Muscle of back (tissue), 13 donors: ENCODE data around the gene PRPH. TPM values are rescaled to one million over a fixed set of nuclear protein-coding genes. Genes with fewer than 3 reads are reported as not detected.
"Not testable (repeated sequence)": the region's sequence is repeated elsewhere in the genome, so short reads cannot be mapped to it uniquely, and the experiment has no call there.

ENCODE experiments used
- DNase-seq, 3 donors: peaks; one replicate each; pipeline versions ENCODE4 v3.0.0 to v3.0.0-alpha.2; 2013
- long read RNA-seq, 9 donors: transcript quantifications; one replicate each; lab custom pipeline, GENCODE V29; 2026
- polyA plus RNA-seq, 10 donors: library from polyadenylated mRNA; unstranded; fragments of 120-200 nt; gene quantifications; one replicate each; pipeline ENCODE4 v1.2.1, GENCODE V29; 2013; ENCODE audit not compliant: insufficient read length in 10 of 10

Gene PRPH
- 1 to 10 TPM; 1.2 to 2.8 (median 1.4) TPM for polyA plus RNA-seq
- long read RNA-seq, donor 1 = 0 reads
- long read RNA-seq, donor 2 = 0 reads
- long read RNA-seq, donor 3 = 0 reads
- long read RNA-seq, donor 4 = 0 reads
- long read RNA-seq, donor 5 = 0 reads
- long read RNA-seq, donor 6 = 0 reads
- long read RNA-seq, donor 7 = 0 reads
- long read RNA-seq, donor 8 = 0 reads
- long read RNA-seq, donor 9 = 0 reads

- DNase-seq = peak in 1 of 3 donors; percentile 42
Measured at GRCh38 chr12:49295082-49295936, at the start of gene PRPH. Gene PRPH, plus strand, starts transcription at chr12:49295147. Its CDS starts 54 bp downstream, at chr12:49295201.

- no peak for DNase-seq
Measured at GRCh38 chr12:49251357-49251756, 43.6 kb upstream of the PRPH start.

- no peak for DNase-seq
Measured at GRCh38 chr12:49253033-49253623, 41.8 kb upstream of the PRPH start.

DNA sequence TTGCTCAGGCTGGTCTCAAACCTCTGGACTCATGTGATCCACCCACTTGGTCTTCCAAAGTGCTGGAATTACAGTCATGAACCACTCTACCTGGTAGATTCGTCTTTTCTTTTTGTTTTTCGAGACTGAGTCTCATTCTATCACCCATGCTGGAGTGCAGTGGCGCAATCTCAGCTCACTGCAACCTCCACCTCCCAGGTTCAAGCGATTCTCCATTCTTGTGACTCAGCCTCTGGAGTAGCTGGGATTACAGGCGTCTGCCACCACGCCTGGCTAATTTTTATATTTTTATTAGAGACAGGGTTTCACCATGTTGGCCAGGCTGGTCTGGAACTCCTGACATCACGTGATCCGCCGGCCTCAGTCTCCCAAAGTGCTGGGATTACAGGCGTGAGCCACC lies 39.5 kb upstream of the PRPH start:
- not testable (repeated sequence) for DNase-seq

DNA sequence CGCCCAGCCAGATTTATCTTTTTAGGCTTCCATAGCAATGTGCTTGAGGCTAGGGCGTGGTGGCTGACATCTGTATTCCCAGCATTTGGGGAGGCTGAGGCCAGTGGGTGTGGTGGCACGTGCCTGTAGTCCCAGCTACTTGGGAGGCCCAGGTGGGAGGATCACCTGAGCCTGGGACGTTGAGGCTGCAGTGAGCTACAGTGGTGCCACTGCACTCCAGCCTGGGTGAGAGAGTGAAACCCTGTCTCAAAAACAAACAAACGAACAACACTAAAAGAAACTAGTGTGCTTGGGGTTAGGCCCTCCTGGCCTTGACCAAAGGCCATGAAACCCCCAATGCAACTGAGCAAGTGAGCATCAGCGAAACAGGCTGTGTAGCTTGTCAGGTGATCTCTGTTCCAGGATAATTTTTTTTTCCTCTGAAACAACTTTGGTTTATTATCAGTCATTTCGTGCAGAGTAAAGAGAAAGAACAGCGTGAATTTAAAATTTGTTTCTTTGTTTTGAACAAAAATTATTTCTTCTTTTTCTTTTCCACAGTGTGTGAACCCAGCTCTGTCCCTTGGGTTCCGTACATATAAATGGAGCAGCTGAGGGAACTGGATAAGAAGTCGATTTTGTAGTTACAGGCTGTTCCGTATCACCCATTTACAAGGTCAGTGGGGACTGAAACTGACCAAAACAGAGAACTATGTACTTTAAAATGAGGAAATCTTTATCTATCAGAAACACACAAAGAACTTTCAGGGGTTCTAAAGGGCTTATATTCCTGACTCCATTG lies 38.9 kb upstream of the PRPH start:
- DNase-seq = no peak

DNA sequence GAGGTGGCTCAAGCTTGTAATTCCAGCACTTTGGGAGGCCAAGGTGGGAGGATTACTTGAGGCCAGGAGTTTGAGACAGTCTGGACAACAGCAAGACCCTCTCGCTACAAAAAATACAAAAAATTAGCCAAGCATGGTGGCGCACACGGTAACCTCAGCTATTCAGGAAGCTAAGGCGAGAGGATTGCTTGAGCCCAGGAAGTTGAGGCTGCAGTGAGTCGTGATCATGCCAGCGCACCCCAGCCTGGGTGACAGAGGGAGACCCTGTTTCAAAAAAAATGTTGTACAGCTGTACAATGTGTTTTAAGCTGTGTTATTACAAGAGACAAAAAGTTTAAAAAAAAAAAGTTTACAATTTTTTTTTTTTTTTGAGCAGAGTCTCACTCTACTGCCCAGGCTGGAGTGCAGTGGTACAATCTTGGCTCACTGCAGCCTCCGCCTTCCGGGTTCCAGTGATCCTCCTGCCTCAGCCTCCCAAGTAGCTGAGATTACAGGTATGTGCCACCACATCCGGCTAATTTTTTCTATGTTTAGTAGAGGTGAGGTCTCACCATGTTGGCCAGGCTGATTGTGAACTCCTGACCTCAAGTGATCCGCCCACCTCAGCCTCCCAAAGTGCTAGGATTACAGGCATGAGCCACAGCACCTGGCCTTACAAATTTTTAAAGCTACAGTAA lies 37.3 kb upstream of the PRPH start:
- not testable (repeated sequence) for DNase-seq

- no peak for DNase-seq
Measured at GRCh38 chr12:49259452-49259851, 35.5 kb upstream of the PRPH start.

GRCh38 chr12:49260166-49260565 lies 34.8 kb upstream of the PRPH start:
- peak; percentile 33 to 79 (median 65) for DNase-seq

DNA sequence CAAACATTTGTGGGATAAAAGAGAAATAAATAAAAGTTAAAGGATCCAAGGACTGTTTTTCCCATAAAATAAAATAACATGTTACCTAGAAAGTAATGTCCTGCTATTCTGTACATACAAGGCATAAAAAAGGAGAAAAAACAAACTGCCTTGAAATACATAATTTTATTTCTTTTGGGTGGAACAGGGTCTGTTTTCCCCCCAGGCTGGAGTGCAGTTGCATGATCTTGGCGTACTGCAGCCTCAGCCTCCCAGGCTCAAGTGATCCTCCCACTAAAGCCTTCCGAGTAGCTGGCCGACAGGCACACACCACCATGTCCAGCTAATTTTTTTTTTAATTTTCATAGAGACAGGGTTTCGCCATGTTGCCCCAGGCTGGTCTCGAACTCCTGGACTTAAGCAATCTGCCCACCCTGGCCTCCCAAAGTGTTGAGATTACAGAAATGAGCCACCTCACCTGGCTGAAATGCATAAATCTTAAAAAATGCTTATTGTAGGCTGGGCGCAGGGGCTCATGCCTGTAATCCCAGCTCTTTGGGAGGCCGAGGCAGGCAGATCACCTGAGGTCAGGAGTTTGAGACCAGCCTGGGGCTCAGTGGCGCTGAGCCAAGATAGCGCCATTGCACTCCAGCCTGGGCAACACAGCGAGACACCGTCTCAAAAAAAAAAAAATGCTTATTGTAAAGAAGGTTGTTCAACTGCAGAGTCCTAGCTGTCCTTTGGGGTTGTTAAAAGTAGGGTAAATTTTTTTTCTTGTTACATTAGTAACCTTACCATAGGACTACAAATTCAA lies 34.2 kb upstream of the PRPH start:
- DNase-seq = peak in 1 of 3 donors; percentile 57

GRCh38 chr12:49261721-49262120 lies 33.2 kb upstream of the PRPH start:
- peak in 1 of 3 donors; percentile 52 for DNase-seq

DNA sequence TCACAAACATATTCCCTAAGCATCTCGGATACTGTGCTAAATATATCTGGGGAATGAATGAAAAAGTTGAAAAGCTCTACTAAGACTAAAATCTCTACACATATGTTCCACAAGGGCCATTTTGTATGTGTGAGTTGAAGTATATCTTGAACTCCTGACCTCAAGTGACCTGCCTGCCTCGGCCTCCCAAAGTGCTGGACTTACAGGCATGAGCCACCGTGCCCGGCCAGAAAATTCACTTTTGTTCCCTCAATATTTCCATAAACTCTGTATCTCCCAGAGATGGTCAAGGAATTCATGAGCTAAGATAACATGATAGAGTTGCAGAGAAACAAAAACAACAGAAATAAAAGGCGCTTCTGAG lies 31.6 kb upstream of the PRPH start:
- no peak for DNase-seq

GRCh38 chr12:49264466-49264872 lies 30.5 kb upstream of the PRPH start:
- DNase-seq = no peak

DNA sequence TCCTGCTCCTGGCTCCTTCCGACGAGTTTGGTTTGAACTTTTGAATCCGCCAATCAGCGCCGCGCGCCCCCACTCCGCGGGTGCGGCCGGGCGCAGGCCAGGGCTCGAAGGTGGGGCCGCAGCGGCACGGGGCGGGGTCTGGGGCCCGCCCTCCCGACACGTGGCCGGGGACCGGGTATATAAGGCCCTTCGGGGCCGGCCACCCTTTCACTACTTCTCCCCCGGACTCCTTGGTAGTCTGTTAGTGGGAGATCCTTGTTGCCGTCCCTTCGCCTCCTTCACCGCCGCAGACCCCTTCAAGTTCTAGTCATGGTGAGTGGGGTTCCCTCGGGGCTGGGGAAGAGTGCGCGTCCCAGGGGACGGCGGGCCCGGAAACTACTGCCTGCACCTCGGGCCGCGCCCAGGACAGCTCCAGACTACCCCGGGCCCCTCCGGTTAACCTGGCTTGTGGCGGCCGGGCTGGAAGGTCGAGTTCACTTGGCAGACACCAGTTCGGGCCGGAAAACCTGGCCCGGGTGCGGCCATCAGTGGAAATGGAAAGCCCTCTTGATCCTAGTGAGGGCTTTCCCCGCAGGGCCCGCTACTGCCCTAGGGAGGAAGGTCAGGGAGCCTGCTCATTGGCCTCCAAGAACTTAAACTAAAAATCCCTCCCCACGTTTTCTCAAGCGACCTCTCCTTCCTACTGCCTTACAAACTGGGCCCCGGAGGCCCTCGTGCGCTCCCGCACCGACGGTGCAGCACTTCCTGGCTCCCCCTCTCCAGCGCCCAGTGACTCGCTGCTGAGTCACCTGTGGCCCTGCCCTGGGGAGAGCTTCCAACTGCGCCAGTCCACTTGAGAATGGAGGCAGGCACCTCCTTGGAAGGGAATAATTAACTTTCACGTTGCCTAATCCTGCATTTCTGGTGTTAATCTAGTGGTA lies 29.8 kb upstream of the PRPH start, which contains the start of gene TUBA1C:
TUBA1C (plus strand) TSS at position 210 of the 920 bp plus-strand sequence; CDS start at position 310, 100 bp downstream.
- DNase-seq = peak; percentile 92 to 95 (median 94)

DNA sequence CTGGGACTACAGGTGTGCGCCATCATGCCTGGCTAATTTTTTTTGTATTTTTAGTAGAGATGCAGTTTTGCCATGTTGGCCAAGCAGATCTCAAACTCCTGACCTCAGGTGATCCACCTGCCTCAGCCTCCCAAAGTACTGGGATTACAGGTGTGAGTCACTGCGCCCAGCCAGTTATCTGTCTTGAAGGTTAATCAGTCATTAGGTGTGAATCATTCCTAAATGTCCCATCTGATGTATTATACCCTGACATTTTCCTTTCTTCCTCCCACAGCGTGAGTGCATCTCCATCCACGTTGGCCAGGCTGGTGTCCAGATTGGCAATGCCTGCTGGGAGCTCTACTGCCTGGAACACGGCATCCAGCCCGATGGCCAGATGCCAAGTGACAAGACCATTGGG lies 25.8 kb upstream of the PRPH start:
- not testable (repeated sequence) for DNase-seq

DNA sequence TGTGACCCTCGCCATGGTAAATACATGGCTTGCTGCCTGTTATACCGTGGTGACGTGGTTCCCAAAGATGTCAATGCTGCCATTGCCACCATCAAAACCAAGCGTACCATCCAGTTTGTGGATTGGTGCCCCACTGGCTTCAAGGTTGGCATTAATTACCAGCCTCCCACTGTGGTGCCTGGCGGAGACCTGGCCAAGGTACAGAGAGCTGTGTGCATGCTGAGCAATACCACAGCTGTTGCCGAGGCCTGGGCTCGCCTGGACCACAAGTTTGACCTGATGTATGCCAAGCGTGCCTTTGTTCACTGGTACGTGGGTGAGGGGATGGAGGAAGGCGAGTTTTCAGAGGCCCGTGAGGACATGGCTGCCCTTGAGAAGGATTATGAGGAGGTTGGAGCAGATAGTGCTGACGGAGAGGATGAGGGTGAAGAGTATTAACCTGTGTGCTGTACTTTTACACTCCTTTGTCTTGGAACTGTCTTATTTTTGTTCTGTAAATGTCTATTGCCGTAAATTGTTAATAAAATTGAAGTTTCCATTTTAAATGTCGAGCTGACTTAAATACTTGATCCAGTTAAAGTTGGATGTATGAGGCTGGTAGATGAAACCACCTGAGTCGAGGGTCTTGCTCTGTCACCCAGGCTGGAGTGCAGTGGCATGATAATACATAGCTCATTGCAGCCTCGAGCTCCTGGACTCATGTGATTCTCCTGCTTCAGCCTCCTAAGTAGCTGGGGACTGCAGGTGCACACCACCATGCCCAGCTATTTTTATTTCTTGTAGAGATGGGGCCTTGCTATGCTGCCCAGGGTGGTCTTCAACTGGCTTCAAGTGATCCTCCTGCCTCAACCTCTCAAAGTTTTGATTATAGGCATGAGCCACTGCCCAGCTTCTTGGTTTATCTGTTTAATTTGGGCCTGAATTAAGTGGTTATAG lies 21.9 kb upstream of the PRPH start:
- no peak for DNase-seq

GRCh38 chr12:49273726-49274395 lies 21.1 kb upstream of the PRPH start:
- DNase-seq = no peak

DNA sequence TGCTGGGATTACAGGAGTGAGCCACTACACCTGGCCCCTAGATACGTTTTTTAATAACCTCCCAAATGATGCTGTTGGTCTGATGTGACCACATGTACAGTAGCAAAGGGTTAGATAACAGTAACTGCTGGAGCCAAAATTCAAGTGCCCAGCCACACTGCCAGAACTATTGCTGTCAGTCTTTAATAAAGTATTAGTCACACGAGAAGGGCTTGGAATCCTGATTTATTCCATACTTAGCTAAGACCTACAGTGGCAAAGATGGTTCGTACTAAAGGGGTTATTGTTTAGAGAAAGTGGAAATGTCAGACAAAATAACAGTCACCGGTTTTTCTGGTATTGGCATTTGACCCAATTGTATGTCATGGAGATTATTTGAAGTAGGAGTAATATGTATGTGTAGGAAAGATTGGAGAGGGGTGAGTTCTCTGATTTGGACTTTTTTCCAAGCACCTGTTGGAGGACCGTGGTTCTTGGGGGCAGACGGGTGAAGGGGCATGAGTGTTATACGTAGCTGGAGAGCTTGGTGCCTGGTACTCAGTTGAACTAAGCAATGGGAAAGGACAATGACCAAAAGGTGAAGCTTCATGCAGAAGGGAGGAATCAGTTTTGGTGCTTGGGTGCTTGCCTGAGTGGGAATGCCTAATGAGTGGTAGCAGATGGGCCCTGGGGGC lies 20.4 kb upstream of the PRPH start:
- no peak for DNase-seq
